Measurements from ENCODE around the gene AP1G1. TPM values are rescaled to one million over a fixed set of nuclear protein-coding genes. Genes with fewer than 3 reads are reported as not detected.

AP1G1 gene
- total and polyA plus RNA-seq, 12 donors, result 22.8 to 132 (median 82.8) TPM

DNA sequence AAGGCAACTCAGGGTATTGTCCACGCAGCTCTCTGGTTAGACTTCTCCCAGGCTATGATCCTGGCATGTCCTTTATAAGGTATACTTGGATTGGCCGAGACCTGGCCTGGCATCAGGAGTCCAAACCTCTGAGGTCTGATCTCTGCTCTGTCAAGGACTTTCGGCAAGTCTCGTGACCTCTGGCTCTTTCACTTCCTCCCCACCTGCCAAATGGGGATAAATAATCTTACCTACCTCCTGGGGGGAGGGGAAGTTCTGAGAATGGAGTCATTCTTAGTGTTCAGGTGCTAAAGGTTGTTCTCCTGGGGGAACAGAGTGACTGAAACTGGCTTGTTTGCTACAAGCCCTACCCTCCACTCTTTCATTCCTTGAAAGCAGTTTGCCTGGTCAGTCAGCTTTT lies 44.8 kb upstream of the AP1G1 start:
- Histone ChIP-seq H3K4me1 (replicated peaks in 1 of 2) (peaks cover 0 to 2% of the 10 kb centered on the region in 2 donors), H3K36me3 (replicated peaks in 1 of 2) (peaks cover 0 to 46% of the 10 kb centered on the region in 2 donors), H3K27ac (no peak overlapping the region), H3K9me3 (replicated peaks in 1 of 3) (no peaks in the 10 kb centered on the region), H3K27me3 (no peaks in the 10 kb centered on the region), H3K4me3 (no peak overlapping the region)
- no peak for TF ChIP-seq POLR2A (IDR thresholded peaks at IDR 0.05)
- TF ChIP-seq, protein P1, sequence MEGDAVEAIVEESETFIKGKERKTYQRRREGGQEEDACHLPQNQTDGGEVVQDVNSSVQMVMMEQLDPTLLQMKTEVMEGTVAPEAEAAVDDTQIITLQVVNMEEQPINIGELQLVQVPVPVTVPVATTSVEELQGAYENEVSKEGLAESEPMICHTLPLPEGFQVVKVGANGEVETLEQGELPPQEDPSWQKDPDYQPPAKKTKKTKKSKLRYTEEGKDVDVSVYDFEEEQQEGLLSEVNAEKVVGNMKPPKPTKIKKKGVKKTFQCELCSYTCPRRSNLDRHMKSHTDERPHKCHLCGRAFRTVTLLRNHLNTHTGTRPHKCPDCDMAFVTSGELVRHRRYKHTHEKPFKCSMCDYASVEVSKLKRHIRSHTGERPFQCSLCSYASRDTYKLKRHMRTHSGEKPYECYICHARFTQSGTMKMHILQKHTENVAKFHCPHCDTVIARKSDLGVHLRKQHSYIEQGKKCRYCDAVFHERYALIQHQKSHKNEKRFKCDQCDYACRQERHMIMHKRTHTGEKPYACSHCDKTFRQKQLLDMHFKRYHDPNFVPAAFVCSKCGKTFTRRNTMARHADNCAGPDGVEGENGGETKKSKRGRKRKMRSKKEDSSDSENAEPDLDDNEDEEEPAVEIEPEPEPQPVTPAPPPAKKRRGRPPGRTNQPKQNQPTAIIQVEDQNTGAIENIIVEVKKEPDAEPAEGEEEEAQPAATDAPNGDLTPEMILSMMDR (IDR thresholded peaks at IDR 0.05), result no peak
- intact Hi-C loops (cut with DNase I), result no loop called here
- 63 to 73% (median 67%) methylated on average over 4 of the region's 4 CpGs for WGBS, 4 donors
- no peak for DNase-seq

DNA sequence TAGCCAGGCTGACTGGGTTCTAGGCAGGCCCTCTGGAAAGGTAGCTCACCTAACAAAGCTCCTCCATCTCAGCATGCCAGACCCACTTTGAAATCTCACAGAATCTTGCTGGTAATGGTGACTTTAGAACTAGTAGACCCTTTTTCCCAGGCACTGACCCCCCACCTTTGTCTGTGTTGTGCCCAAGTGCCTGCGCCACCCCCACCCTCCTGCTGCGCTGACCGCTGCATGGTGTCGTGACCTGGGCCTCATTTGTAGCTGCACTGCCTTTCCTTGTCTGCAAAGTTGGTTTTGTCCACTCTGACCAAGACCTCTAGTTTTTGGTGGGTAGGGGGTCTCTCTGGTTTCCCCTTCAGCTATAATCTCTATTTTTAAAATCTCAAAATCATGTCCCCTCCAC lies 43.9 kb upstream of the AP1G1 start:
- H3K27me3 ChIP-seq, result no peaks in the 10 kb centered on the region
- peaks cover 0 to 53% of the 10 kb centered on the region in 2 donors for H3K36me3 ChIP-seq (replicated peaks in 1 of 2)
- TF ChIP-seq, protein P1 (IDR thresholded peaks at IDR 0.05), result no peak
- TF ChIP-seq POLR2A (IDR thresholded peaks at IDR 0.05), result no peak
- H3K4me3 ChIP-seq, result no peak overlapping the region
- intact Hi-C loops (cut with DNase I), result no loop called here
- peak in 1 of 7 donors; percentile 34 for DNase-seq
- no peak overlapping the region for H3K27ac ChIP-seq
- H3K4me1 ChIP-seq (replicated peaks in 1 of 2), result peaks cover 0 to 2% of the 10 kb centered on the region in 2 donors
- WGBS, 4 donors, result 95 to 98% (median 97%) methylated on average over 4 of the region's 4 CpGs
- no peaks in the 10 kb centered on the region for H3K9me3 ChIP-seq (replicated peaks in 1 of 3)

DNA sequence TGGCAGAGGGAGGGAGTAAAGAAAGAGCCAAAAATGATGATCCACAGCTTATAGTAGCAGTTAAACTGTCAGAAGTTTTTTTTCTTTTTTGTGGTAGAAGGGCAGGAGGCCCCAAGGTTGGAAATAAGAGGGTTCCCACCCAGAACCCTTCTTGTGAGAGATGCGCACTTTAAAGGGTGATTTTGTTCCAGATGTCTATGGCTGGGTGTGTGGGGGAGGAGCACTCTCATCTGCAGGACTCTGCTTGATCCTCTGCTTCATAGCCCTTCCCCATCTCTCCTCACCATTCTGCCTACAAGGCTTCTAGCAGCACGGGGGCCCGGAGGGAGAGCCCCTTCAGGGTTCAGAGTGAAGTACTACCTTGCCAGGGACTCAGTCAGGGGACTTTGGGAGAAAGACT lies 43.5 kb upstream of the AP1G1 start:
- intact Hi-C loops (cut with DNase I), result no loop called here
- Histone ChIP-seq H3K27ac (no peak overlapping the region), H3K4me3 (no peak overlapping the region), H3K9me3 (replicated peaks in 1 of 3) (no peaks in the 10 kb centered on the region), H3K36me3 (replicated peaks in 1 of 2) (peaks cover 0 to 53% of the 10 kb centered on the region in 2 donors), H3K27me3 (no peaks in the 10 kb centered on the region), H3K4me1 (replicated peaks in 1 of 2) (peaks cover 0 to 6% of the 10 kb centered on the region in 2 donors)
- no peak for DNase-seq
- 88 to 100% (median 90%) methylated on average over 1 to 3 of the region's 3 CpGs for WGBS, 4 donors
- TF ChIP-seq, protein P1 (IDR thresholded peaks at IDR 0.05), result no peak
- no peak for TF ChIP-seq POLR2A (IDR thresholded peaks at IDR 0.05)

DNA sequence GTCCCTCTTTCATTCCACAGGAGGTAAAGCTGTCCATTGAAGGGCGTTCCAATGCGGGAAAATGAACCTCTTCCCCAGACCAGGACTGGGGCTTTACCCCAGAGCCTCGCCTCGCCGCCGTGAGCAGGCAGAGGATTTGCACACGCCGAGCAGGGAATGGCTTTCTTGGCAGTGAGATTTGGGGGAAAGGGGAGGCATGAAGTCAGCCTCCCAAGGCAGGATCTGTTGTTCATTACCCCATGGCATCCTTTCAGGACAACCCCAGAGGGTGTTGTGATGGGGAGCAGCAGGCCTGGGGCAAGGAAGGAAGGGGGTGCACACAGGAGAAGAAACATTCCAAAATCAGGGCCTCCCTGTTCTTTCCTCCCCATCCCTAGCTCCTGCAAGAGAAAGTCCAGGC lies 43.1 kb upstream of the AP1G1 start:
- peak in 1 of 7 donors; percentile 38 for DNase-seq
- H3K27me3 ChIP-seq, result no peaks in the 10 kb centered on the region
- H3K36me3 ChIP-seq (replicated peaks in 1 of 2), result peaks cover 0 to 53% of the 10 kb centered on the region in 2 donors
- no peaks in the 10 kb centered on the region for H3K9me3 ChIP-seq (replicated peaks in 1 of 3)
- no peak overlapping the region for H3K27ac ChIP-seq
- no peak overlapping the region for H3K4me3 ChIP-seq
- TF ChIP-seq, protein P1 (IDR thresholded peaks at IDR 0.05), result no peak
- TF ChIP-seq POLR2A (IDR thresholded peaks at IDR 0.05), result no peak
- intact Hi-C loops (cut with DNase I), result no loop called here
- 86 to 98% (median 97%) methylated on average over 8 of the region's 8 CpGs for WGBS, 4 donors
- peaks cover 3 to 10% of the 10 kb centered on the region in 2 donors for H3K4me1 ChIP-seq (replicated peaks in 1 of 2)
